Stomach (tissue), 9 donors: ENCODE measurements around the gene OPN1SW. TPM values are rescaled to one million over a fixed set of nuclear protein-coding genes. Genes with fewer than 3 reads are reported as not detected.

Experiments
- DNase-seq, 2 donors: peaks; one replicate each; pipeline versions ENCODE4 v3.0.0 to v3.0.0-alpha.2; 2013 to 2019
- H3K27ac ChIP-seq, 5 donors: fragments of 200-600 bp in 4 of 5; sonication (generic) in 4 of 5; one replicate each; pipeline ENCODE4 v1.5.1; 2013 to 2019; ENCODE audit warnings: mild to moderate bottlenecking in 1 of 5, moderate library complexity in 1 of 5
- H3K27me3 ChIP-seq, 3 donors: fragments of 200-600 bp; sonication (generic); one replicate each; pipeline ENCODE4 v1.5.1; 2017 to 2019; ENCODE audit warnings: mixed run types in 1 of 3
- H3K36me3 ChIP-seq, 4 donors: fragments of 200-600 bp; sonication (generic); 1 replicate in 3 of 4; 2 replicates in 1 of 4; pipeline ENCODE4 v1.5.1; 2016 to 2019
- H3K4me1 ChIP-seq, 4 donors: fragments of 200-600 bp; sonication (generic); one replicate each; pipeline ENCODE4 v1.5.1; 2016 to 2019
- H3K4me3 ChIP-seq, 4 donors: fragments of 200-600 bp; sonication (generic) in 3 of 4; one replicate each; pipeline ENCODE4 v1.5.1; 2016 to 2019; ENCODE audit warnings: mild to moderate bottlenecking in 1 of 4
- H3K9me3 ChIP-seq, 4 donors: fragments of 200-600 bp; sonication (generic); one replicate each; pipeline ENCODE4 v1.5.1; 2016 to 2019
- EP300 ChIP-seq: sonication (generic); formaldehyde crosslinking; IDR thresholded peaks from one replicate; pipeline ENCODE4 v1.6.1; 2017; ENCODE audit warnings: antibody characterized with exemption
- POLR2A ChIP-seq, 4 donors: fragments of 450-650 bp; IDR thresholded peaks; one replicate each; pipeline ENCODE4 v1.6.1; 2016; ENCODE audit warnings: antibody characterized with exemption in 4 of 4, control low read depth in 2 of 4, mild to moderate bottlenecking in 1 of 4, moderate library complexity in 1 of 4
- POLR2AphosphoS5 ChIP-seq, 3 donors: sonication (generic); formaldehyde crosslinking; IDR thresholded peaks; one replicate each; pipeline ENCODE4 v1.6.1; 2016; ENCODE audit warnings: antibody characterized with exemption in 3 of 3
- WGBS, 5 donors: extraction: QIAGEN DNeasy Blood & Tissue Kit in 3 of 5; methylation state at CpG; one replicate each; pipeline versions ENCODE4 v1.1.5 to v1.1.7; 2013 to 2018; 5-methylcytosine and 5-hydroxymethylcytosine counted together
- intact Hi-C: fragments of 100-400 bp; cut with DNase I; formaldehyde crosslinking; loops from one replicate; pipeline ENCODE4 v1.15.1; 2023; ENCODE audit warnings: low total_unique reads
- polyA plus RNA-seq, 3 donors: library from polyadenylated mRNA; stranded (reverse); fragments of 200-250 nt; gene quantifications; one replicate each; pipeline ENCODE4 v1.2.3, GENCODE V29; 2013
- total RNA-seq, 5 donors: library from RNA; depleted of rRNA; stranded (reverse); fragments of >200 nt; gene quantifications; one replicate each; pipeline versions ENCODE4 v1.1.0 to v1.2.3, GENCODE V29; 2014 to 2016
- TF ChIP-seq, protein P1 (sequence below), 7 experiments: fragments of 450-650 bp in 4 of 7; fragments of 200-600 bp in 3 of 7; sonication (generic) in 3 of 7; IDR thresholded peaks; one replicate each; pipeline ENCODE4 v1.5.1; 2016 to 2019; ENCODE audit warnings: antibody characterized with exemption in 7 of 7, control low read depth in 2 of 7, mild to moderate bottlenecking in 1 of 7
- donor health status: healthy with polysubstance abuse.
- donor health status: Bipolar disorder and iron deficiency.
- donor health status: healthy.

Gene OPN1SW
- total and polyA plus RNA-seq, 8 donors, result not detected

GRCh38 chr7:128737867-128738385 lies 37.7 kb downstream of the OPN1SW start:
- TF ChIP-seq EP300, result no peak
- TF ChIP-seq POLR2A (IDR thresholded peaks at IDR 0.05), result no peak
- TF ChIP-seq, protein P1, sequence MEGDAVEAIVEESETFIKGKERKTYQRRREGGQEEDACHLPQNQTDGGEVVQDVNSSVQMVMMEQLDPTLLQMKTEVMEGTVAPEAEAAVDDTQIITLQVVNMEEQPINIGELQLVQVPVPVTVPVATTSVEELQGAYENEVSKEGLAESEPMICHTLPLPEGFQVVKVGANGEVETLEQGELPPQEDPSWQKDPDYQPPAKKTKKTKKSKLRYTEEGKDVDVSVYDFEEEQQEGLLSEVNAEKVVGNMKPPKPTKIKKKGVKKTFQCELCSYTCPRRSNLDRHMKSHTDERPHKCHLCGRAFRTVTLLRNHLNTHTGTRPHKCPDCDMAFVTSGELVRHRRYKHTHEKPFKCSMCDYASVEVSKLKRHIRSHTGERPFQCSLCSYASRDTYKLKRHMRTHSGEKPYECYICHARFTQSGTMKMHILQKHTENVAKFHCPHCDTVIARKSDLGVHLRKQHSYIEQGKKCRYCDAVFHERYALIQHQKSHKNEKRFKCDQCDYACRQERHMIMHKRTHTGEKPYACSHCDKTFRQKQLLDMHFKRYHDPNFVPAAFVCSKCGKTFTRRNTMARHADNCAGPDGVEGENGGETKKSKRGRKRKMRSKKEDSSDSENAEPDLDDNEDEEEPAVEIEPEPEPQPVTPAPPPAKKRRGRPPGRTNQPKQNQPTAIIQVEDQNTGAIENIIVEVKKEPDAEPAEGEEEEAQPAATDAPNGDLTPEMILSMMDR (IDR thresholded peaks at IDR 0.05), result no peak
- TF ChIP-seq POLR2AphosphoS5 (IDR thresholded peaks at IDR 0.05), result no peak
- H3K27ac ChIP-seq, result peak overlapping the region in 4 of 5 donors; percentile 91 to 97 (median 92)

GRCh38 chr7:128737441-128737840 lies 38.2 kb downstream of the OPN1SW start:
- TF ChIP-seq, protein P1 (IDR thresholded peaks at IDR 0.05), result no peak
- TF ChIP-seq POLR2A (IDR thresholded peaks at IDR 0.05) (no peak), EP300 (no peak), POLR2AphosphoS5 (IDR thresholded peaks at IDR 0.05) (no peak)
- no peak overlapping the region for H3K4me3 ChIP-seq
- H3K27me3 ChIP-seq, result peaks cover 0 to 8% (median 0%) of the 10 kb centered on the region in 3 donors
- no peaks in the 10 kb centered on the region for H3K9me3 ChIP-seq
- no peaks in the 10 kb centered on the region for H3K36me3 ChIP-seq
- 79 to 96% (median 94%) methylated on average over 4 of the region's 4 CpGs for WGBS, 5 donors
- peak overlapping the region in 1 of 5 donors; percentile 91 for H3K27ac ChIP-seq
- intact Hi-C loops, result loop anchor here (10.0 kb wide), 1 partner anchor 127 kb away; the partner anchor contains the start of gene ATP6V1F
- no peak for DNase-seq
- peaks cover 22 to 36% (median 33%) of the 10 kb centered on the region in 4 donors for H3K4me1 ChIP-seq

More at GRCh38 chr7:128737867-128738385, 37.7 kb downstream of the OPN1SW start:
- H3K27me3 ChIP-seq, result peaks cover 0 to 3% (median 0%) of the 10 kb centered on the region in 3 donors
- no peaks in the 10 kb centered on the region for H3K9me3 ChIP-seq
- 17 to 38% (median 34%) methylated on average over 1 of the region's 1 CpG for WGBS, 5 donors
- no peaks in the 10 kb centered on the region for H3K36me3 ChIP-seq
- intact Hi-C loops, result loop anchor here (10.0 kb wide), 1 partner anchor 127 kb away; the partner anchor contains the start of gene ATP6V1F
- DNase-seq, result peak in 1 of 2 donors; percentile 24
- peaks cover 22 to 41% (median 36%) of the 10 kb centered on the region in 4 donors for H3K4me1 ChIP-seq
- no peak overlapping the region for H3K4me3 ChIP-seq

DNA sequence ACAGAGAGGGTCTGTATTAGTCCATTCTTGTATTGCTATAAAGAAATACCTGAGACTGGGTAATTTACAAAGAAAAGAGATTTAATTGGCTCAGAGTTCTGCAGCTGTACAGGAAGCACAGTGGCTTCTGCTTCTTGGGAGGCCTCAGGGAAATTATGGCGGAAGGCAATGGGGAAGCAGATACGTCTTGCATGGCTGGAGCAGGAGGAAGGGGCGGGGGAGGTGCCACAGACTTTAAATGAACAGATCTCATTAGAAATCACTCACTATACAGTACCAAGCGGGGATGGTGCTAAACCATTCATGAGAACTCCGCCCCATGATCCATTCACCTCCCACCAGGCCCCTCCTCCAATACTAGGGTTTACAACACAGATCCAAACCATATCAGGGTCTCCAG lies 40.2 kb downstream of the OPN1SW start:
- H3K36me3 ChIP-seq, result no peaks in the 10 kb centered on the region
- WGBS, 5 donors, result 87 to 95% (median 90%) methylated on average over 5 of the region's 5 CpGs
- intact Hi-C loops, result loop anchor here (10.0 kb wide), 1 partner anchor 129 kb away; the partner anchor contains the start of gene ATP6V1F
- H3K27ac ChIP-seq, result no peak overlapping the region
- H3K9me3 ChIP-seq, result no peaks in the 10 kb centered on the region
- no peak for DNase-seq
- peaks cover 0 to 13% (median 0%) of the 10 kb centered on the region in 3 donors for H3K27me3 ChIP-seq
- no peak for TF ChIP-seq POLR2A (IDR thresholded peaks at IDR 0.05)
- H3K4me1 ChIP-seq, result peaks cover 10 to 16% (median 14%) of the 10 kb centered on the region in 4 donors
- no peak overlapping the region for H3K4me3 ChIP-seq

GRCh38 chr7:128734890-128735289 lies 40.7 kb downstream of the OPN1SW start:
- no peak for TF ChIP-seq POLR2AphosphoS5 (IDR thresholded peaks at IDR 0.05)
- TF ChIP-seq, protein P1 (IDR thresholded peaks at IDR 0.05), result no peak
- Histone ChIP-seq H3K9me3 (no peaks in the 10 kb centered on the region), H3K36me3 (no peaks in the 10 kb centered on the region), H3K27ac (no peak overlapping the region), H3K4me3 (no peak overlapping the region), H3K27me3 (peaks cover 0 to 13% (median 0%) of the 10 kb centered on the region in 3 donors), H3K4me1 (peaks cover 6 to 11% (median 9%) of the 10 kb centered on the region in 4 donors)
- 86 to 100% (median 95%) methylated on average over 1 of the region's 1 CpG for WGBS, 5 donors
- no peak for DNase-seq
- intact Hi-C loops, result loop anchor here (10.0 kb wide), 1 partner anchor 130 kb away; the partner anchor contains the start of gene ATP6V1F

GRCh38 chr7:128733278-128733645 lies 42.3 kb downstream of the OPN1SW start:
- TF ChIP-seq EP300 (no peak), POLR2A (IDR thresholded peaks at IDR 0.05) (no peak), POLR2AphosphoS5 (IDR thresholded peaks at IDR 0.05) (no peak)
- TF ChIP-seq, protein P1 (IDR thresholded peaks at IDR 0.05), result no peak
- intact Hi-C loops, result loop anchor here (10.0 kb wide), 1 partner anchor 132 kb away; the partner anchor contains the start of gene ATP6V1F
- DNase-seq, result no peak
- no peak overlapping the region for H3K4me3 ChIP-seq
- H3K36me3 ChIP-seq, result no peaks in the 10 kb centered on the region
- 52 to 80% (median 70%) methylated on average over 2 of the region's 2 CpGs for WGBS, 5 donors
- peaks cover 1 to 5% (median 4%) of the 10 kb centered on the region in 4 donors for H3K4me1 ChIP-seq
- no peaks in the 10 kb centered on the region for H3K9me3 ChIP-seq
- no peak overlapping the region for H3K27ac ChIP-seq
- H3K27me3 ChIP-seq, result peaks cover 0 to 16% (median 0%) of the 10 kb centered on the region in 3 donors
